Measurements from ENCODE around the gene RABGAP1L.

RABGAP1L gene

DNA sequence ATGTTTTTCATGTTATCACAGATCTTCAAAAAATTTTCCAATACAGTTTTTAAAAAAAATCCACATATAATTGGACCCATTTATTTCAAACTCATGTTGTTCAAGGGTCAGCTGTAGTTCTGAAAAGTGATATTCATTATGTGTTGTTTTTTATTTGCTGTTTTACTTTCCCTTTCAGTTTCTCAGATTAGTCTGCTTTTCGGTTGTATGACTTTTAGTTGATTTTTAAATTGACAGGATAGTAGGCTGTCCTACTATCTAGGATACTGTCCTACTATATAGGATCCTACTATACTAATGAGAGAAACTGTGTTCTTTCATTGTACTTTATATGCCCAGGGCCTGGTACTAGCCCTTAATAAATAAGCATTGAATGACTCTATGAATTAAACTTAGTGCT is 254.9 kb downstream of the RABGAP1L start:
- no peak overlapping the region for H3K9ac ChIP-seq (ENCODE audit: low read depth in 1 of 2, low read length in 2 of 2)
- no peak overlapping the region for H3K27ac ChIP-seq (ENCODE audit: low read depth in 2 of 2, low read length in 2 of 2)
- no peaks in the 10 kb centered on the region for H3K4me1 ChIP-seq (ENCODE audit: control insufficient read depth in 2 of 2, insufficient read depth in 2 of 2, low read length in 2 of 2)
- no peaks in the 10 kb centered on the region for H3K36me3 ChIP-seq (ENCODE audit: control insufficient read depth in 2 of 2, insufficient read depth in 2 of 2, low read length in 2 of 2)
- no peak overlapping the region for H3K4me3 ChIP-seq (ENCODE audit: low read length in 2 of 2)
- H3K9me3 ChIP-seq (ENCODE audit: control insufficient read depth in 2 of 2, low read length in 2 of 2): no peaks in the 10 kb centered on the region
- no peaks in the 10 kb centered on the region for H3K27me3 ChIP-seq (ENCODE audit: control insufficient read depth in 2 of 2, insufficient read depth in 2 of 2, low read length in 2 of 2)

- H3K4me1 ChIP-seq (ENCODE audit: control insufficient read depth in 2 of 2, insufficient read depth in 2 of 2, low read length in 2 of 2): no peaks in the 10 kb centered on the region
- no peak overlapping the region for H3K27ac ChIP-seq (ENCODE audit: low read depth in 2 of 2, low read length in 2 of 2)
- no peak overlapping the region for H3K4me3 ChIP-seq (ENCODE audit: low read length in 2 of 2)
Observed at GRCh38 chr1:174415506-174415905, 256.2 kb downstream of the RABGAP1L start.

GRCh38 chr1:174417921-174418320 is 258.6 kb downstream of the RABGAP1L start:
- Histone ChIP-seq H3K4me3 (ENCODE audit: low read length in 2 of 2) (no peak overlapping the region), H3K9ac (ENCODE audit: low read depth in 1 of 2, low read length in 2 of 2) (no peak overlapping the region), H3K4me1 (ENCODE audit: control insufficient read depth in 2 of 2, insufficient read depth in 2 of 2, low read length in 2 of 2) (no peaks in the 10 kb centered on the region), H3K27me3 (ENCODE audit: control insufficient read depth in 2 of 2, insufficient read depth in 2 of 2, low read length in 2 of 2) (no peaks in the 10 kb centered on the region), H3K36me3 (ENCODE audit: control insufficient read depth in 2 of 2, insufficient read depth in 2 of 2, low read length in 2 of 2) (no peaks in the 10 kb centered on the region), H3K27ac (ENCODE audit: low read depth in 2 of 2, low read length in 2 of 2) (no peak overlapping the region), H3K9me3 (ENCODE audit: control insufficient read depth in 2 of 2, low read length in 2 of 2) (no peaks in the 10 kb centered on the region)

More at GRCh38 chr1:174415506-174415905, 256.2 kb downstream of the RABGAP1L start:
- H3K9ac ChIP-seq (ENCODE audit: low read depth in 1 of 2, low read length in 2 of 2): no peak overlapping the region
- H3K36me3 ChIP-seq (ENCODE audit: control insufficient read depth in 2 of 2, insufficient read depth in 2 of 2, low read length in 2 of 2): no peaks in the 10 kb centered on the region
- no peaks in the 10 kb centered on the region for H3K9me3 ChIP-seq (ENCODE audit: control insufficient read depth in 2 of 2, low read length in 2 of 2)
- H3K27me3 ChIP-seq (ENCODE audit: control insufficient read depth in 2 of 2, insufficient read depth in 2 of 2, low read length in 2 of 2): no peaks in the 10 kb centered on the region

- H3K9me3 ChIP-seq (ENCODE audit: control insufficient read depth in 2 of 2, low read length in 2 of 2): no peaks in the 10 kb centered on the region
- H3K9ac ChIP-seq (ENCODE audit: low read depth in 1 of 2, low read length in 2 of 2): no peak overlapping the region
- H3K27me3 ChIP-seq (ENCODE audit: control insufficient read depth in 2 of 2, insufficient read depth in 2 of 2, low read length in 2 of 2): no peaks in the 10 kb centered on the region
- H3K4me1 ChIP-seq (ENCODE audit: control insufficient read depth in 2 of 2, insufficient read depth in 2 of 2, low read length in 2 of 2): no peaks in the 10 kb centered on the region
- no peak overlapping the region for H3K27ac ChIP-seq (ENCODE audit: low read depth in 2 of 2, low read length in 2 of 2)
- no peak overlapping the region for H3K4me3 ChIP-seq (ENCODE audit: low read length in 2 of 2)
- H3K36me3 ChIP-seq (ENCODE audit: control insufficient read depth in 2 of 2, insufficient read depth in 2 of 2, low read length in 2 of 2): no peaks in the 10 kb centered on the region
Observed at GRCh38 chr1:174425121-174425520, 265.8 kb downstream of the RABGAP1L start.

DNA sequence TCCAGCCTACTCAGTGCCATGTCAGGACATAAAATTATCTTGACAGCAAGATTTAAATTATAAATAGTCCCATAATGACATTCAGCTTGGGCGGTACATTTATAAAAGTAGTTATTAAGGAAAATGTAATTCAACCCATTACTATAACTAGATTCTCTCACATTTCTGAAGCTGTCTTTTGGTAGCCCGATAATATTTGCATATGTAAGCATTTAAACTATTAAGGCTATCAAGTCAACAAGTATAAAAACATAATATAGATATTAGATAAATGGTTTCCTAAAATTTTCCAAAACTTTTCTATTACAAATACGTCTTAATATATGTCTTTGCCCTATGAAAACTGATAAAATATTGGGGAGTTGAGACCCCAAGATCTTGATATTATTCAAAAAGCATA is 266.8 kb downstream of the RABGAP1L start:
- Histone ChIP-seq H3K9me3 (ENCODE audit: control insufficient read depth in 2 of 2, low read length in 2 of 2) (no peaks in the 10 kb centered on the region), H3K9ac (ENCODE audit: low read depth in 1 of 2, low read length in 2 of 2) (no peak overlapping the region), H3K36me3 (ENCODE audit: control insufficient read depth in 2 of 2, insufficient read depth in 2 of 2, low read length in 2 of 2) (no peaks in the 10 kb centered on the region), H3K27me3 (ENCODE audit: control insufficient read depth in 2 of 2, insufficient read depth in 2 of 2, low read length in 2 of 2) (no peaks in the 10 kb centered on the region), H3K27ac (ENCODE audit: low read depth in 2 of 2, low read length in 2 of 2) (no peak overlapping the region), H3K4me1 (ENCODE audit: control insufficient read depth in 2 of 2, insufficient read depth in 2 of 2, low read length in 2 of 2) (no peaks in the 10 kb centered on the region), H3K4me3 (ENCODE audit: low read length in 2 of 2) (no peak overlapping the region)

GRCh38 chr1:174428033-174428432 is 268.7 kb downstream of the RABGAP1L start:
- Histone ChIP-seq H3K36me3 (ENCODE audit: control insufficient read depth in 2 of 2, insufficient read depth in 2 of 2, low read length in 2 of 2) (no peaks in the 10 kb centered on the region), H3K9ac (ENCODE audit: low read depth in 1 of 2, low read length in 2 of 2) (no peak overlapping the region), H3K4me1 (ENCODE audit: control insufficient read depth in 2 of 2, insufficient read depth in 2 of 2, low read length in 2 of 2) (no peaks in the 10 kb centered on the region), H3K4me3 (ENCODE audit: low read length in 2 of 2) (no peak overlapping the region), H3K27ac (ENCODE audit: low read depth in 2 of 2, low read length in 2 of 2) (no peak overlapping the region), H3K27me3 (ENCODE audit: control insufficient read depth in 2 of 2, insufficient read depth in 2 of 2, low read length in 2 of 2) (no peaks in the 10 kb centered on the region), H3K9me3 (ENCODE audit: control insufficient read depth in 2 of 2, low read length in 2 of 2) (no peaks in the 10 kb centered on the region)

- no peak overlapping the region for H3K9ac ChIP-seq (ENCODE audit: low read depth in 1 of 2, low read length in 2 of 2)
- H3K27ac ChIP-seq (ENCODE audit: low read depth in 2 of 2, low read length in 2 of 2): no peak overlapping the region
- no peaks in the 10 kb centered on the region for H3K36me3 ChIP-seq (ENCODE audit: control insufficient read depth in 2 of 2, insufficient read depth in 2 of 2, low read length in 2 of 2)
- no peaks in the 10 kb centered on the region for H3K4me1 ChIP-seq (ENCODE audit: control insufficient read depth in 2 of 2, insufficient read depth in 2 of 2, low read length in 2 of 2)
- H3K4me3 ChIP-seq (ENCODE audit: low read length in 2 of 2): no peak overlapping the region
- H3K9me3 ChIP-seq (ENCODE audit: control insufficient read depth in 2 of 2, low read length in 2 of 2): no peaks in the 10 kb centered on the region
- H3K27me3 ChIP-seq (ENCODE audit: control insufficient read depth in 2 of 2, insufficient read depth in 2 of 2, low read length in 2 of 2): no peaks in the 10 kb centered on the region
Observed at GRCh38 chr1:174428739-174429138, 269.4 kb downstream of the RABGAP1L start.

DNA sequence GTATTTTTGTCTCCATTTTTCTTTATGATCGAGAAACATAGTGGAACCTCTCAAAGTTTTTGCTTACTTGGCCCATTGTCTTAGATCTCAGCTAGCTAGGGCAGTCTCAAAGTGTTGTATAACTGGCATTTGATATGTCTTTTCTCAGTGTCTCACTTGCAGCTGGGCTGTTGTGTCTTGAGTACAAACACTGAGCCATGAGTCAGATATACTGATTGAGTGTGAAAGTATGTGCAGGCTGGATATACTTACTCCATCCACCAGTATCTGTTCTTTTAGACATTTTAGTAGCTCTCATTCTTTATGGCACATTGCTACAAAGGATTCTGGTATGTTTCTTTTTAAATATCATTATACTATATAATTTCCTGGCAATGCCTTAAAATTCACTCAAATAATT is 274.1 kb downstream of the RABGAP1L start:
- Histone ChIP-seq H3K9me3 (ENCODE audit: control insufficient read depth in 2 of 2, low read length in 2 of 2) (no peaks in the 10 kb centered on the region), H3K36me3 (ENCODE audit: control insufficient read depth in 2 of 2, insufficient read depth in 2 of 2, low read length in 2 of 2) (no peaks in the 10 kb centered on the region), H3K4me3 (ENCODE audit: low read length in 2 of 2) (no peak overlapping the region), H3K27ac (ENCODE audit: low read depth in 2 of 2, low read length in 2 of 2) (no peak overlapping the region), H3K4me1 (ENCODE audit: control insufficient read depth in 2 of 2, insufficient read depth in 2 of 2, low read length in 2 of 2) (no peaks in the 10 kb centered on the region), H3K9ac (ENCODE audit: low read depth in 1 of 2, low read length in 2 of 2) (no peak overlapping the region), H3K27me3 (ENCODE audit: control insufficient read depth in 2 of 2, insufficient read depth in 2 of 2, low read length in 2 of 2) (no peaks in the 10 kb centered on the region)

GRCh38 chr1:174445351-174445750 is 286.0 kb downstream of the RABGAP1L start:
- no peaks in the 10 kb centered on the region for H3K27me3 ChIP-seq (ENCODE audit: control insufficient read depth in 2 of 2, insufficient read depth in 2 of 2, low read length in 2 of 2)
- no peaks in the 10 kb centered on the region for H3K9me3 ChIP-seq (ENCODE audit: control insufficient read depth in 2 of 2, low read length in 2 of 2)
- no peaks in the 10 kb centered on the region for H3K36me3 ChIP-seq (ENCODE audit: control insufficient read depth in 2 of 2, insufficient read depth in 2 of 2, low read length in 2 of 2)
- H3K4me1 ChIP-seq (ENCODE audit: control insufficient read depth in 2 of 2, insufficient read depth in 2 of 2, low read length in 2 of 2): no peaks in the 10 kb centered on the region
- H3K9ac ChIP-seq (ENCODE audit: low read depth in 1 of 2, low read length in 2 of 2): no peak overlapping the region
- no peak overlapping the region for H3K27ac ChIP-seq (ENCODE audit: low read depth in 2 of 2, low read length in 2 of 2)
- H3K4me3 ChIP-seq (ENCODE audit: low read length in 2 of 2): no peak overlapping the region

DNA sequence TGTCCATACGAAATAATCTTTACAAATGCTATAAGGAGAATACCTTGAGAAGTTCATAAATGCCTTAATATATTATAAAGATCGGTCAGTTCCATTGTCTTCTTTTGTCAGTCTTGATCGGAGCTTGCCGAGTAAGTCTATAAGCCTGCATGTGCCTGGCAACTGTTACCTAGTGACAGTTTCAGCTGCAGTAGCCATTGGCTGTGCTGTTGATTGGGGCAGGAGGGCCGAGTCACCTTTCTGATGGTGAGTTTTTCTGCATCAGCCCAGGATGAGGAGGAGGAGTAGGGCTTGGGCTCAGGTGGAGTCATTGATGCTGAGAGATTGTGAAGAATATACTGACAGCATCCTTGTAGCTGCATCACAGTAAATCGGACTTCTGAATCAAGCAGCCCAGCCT is 286.5 kb downstream of the RABGAP1L start:
- H3K9me3 ChIP-seq (ENCODE audit: control insufficient read depth in 2 of 2, low read length in 2 of 2): no peaks in the 10 kb centered on the region
- H3K27me3 ChIP-seq (ENCODE audit: control insufficient read depth in 2 of 2, insufficient read depth in 2 of 2, low read length in 2 of 2): no peaks in the 10 kb centered on the region
- no peak overlapping the region for H3K9ac ChIP-seq (ENCODE audit: low read depth in 1 of 2, low read length in 2 of 2)
- no peaks in the 10 kb centered on the region for H3K36me3 ChIP-seq (ENCODE audit: control insufficient read depth in 2 of 2, insufficient read depth in 2 of 2, low read length in 2 of 2)
- H3K4me1 ChIP-seq (ENCODE audit: control insufficient read depth in 2 of 2, insufficient read depth in 2 of 2, low read length in 2 of 2): no peaks in the 10 kb centered on the region
- H3K27ac ChIP-seq (ENCODE audit: low read depth in 2 of 2, low read length in 2 of 2): no peak overlapping the region
- H3K4me3 ChIP-seq (ENCODE audit: low read length in 2 of 2): no peak overlapping the region

DNA sequence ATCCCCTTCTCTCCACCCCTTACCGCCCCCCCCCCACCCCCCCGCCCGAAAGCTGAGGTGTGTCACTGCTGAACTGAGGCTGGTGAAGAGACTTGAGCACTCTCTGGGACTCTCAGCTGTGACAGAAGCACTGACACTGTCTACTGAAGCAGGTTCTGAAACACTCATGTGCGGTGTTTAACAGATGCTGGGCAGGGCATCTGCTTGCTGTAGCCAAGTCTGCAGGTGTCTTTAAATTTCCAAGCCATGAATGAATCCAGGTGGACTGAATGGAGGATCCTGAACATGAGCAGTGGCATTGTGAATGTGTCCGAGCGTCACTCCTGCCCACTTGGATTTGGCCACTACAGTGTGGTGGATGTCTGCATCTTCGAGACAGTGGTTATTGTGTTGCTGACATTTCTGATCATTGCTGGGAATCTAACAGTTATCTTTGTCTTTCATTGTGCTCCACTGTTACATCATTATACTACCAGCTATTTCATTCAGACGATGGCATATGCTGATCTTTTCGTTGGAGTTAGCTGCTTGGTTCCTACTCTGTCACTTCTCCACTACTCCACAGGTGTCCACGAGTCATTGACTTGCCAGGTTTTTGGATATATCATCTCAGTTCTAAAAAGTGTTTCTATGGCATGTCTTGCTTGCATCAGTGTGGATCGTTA is 288.7 kb downstream of the RABGAP1L start, which contains the start of gene GPR52:
Gene GPR52, plus strand, starts transcription at position 99 of the 665 bp plus-strand sequence. Its CDS starts 148 bp downstream, at position 247.
- Histone ChIP-seq H3K9ac (ENCODE audit: low read depth in 1 of 2, low read length in 2 of 2) (no peak within 1 kb of the TSS), H3K36me3 (ENCODE audit: control insufficient read depth in 2 of 2, insufficient read depth in 2 of 2, low read length in 2 of 2) (no peaks in the 10 kb centered on the region), H3K4me1 (ENCODE audit: control insufficient read depth in 2 of 2, insufficient read depth in 2 of 2, low read length in 2 of 2) (no peaks in the 10 kb centered on the region), H3K27ac (ENCODE audit: low read depth in 2 of 2, low read length in 2 of 2) (no peak within 1 kb of the TSS), H3K9me3 (ENCODE audit: control insufficient read depth in 2 of 2, low read length in 2 of 2) (no peaks in the 10 kb centered on the region), H3K4me3 (ENCODE audit: low read length in 2 of 2) (no peak within 1 kb of the TSS), H3K27me3 (ENCODE audit: control insufficient read depth in 2 of 2, insufficient read depth in 2 of 2, low read length in 2 of 2) (no peaks in the 10 kb centered on the region)
